ENCODE measurements around the gene INVS.

DNA sequence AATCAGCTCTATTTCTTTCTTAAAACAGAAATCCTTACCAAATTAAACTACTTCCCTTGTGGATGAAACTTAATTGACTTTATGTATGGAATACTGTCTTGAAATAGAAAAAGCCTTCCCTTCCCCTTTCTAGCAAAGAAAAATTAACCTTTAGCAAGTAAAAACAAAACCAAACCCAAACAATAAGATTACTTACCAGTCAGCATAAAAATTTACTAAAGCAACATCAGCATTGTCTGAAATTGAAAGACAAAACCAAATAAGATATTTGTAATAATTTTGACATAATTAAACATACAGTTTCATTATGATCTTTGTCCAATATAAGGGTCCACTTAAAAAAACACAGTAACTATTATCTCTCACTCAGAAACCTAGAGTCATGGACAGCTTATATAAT lies 41.4 kb upstream of the INVS start:
- TF ChIP-seq, protein P1, sequence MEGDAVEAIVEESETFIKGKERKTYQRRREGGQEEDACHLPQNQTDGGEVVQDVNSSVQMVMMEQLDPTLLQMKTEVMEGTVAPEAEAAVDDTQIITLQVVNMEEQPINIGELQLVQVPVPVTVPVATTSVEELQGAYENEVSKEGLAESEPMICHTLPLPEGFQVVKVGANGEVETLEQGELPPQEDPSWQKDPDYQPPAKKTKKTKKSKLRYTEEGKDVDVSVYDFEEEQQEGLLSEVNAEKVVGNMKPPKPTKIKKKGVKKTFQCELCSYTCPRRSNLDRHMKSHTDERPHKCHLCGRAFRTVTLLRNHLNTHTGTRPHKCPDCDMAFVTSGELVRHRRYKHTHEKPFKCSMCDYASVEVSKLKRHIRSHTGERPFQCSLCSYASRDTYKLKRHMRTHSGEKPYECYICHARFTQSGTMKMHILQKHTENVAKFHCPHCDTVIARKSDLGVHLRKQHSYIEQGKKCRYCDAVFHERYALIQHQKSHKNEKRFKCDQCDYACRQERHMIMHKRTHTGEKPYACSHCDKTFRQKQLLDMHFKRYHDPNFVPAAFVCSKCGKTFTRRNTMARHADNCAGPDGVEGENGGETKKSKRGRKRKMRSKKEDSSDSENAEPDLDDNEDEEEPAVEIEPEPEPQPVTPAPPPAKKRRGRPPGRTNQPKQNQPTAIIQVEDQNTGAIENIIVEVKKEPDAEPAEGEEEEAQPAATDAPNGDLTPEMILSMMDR (conservative IDR thresholded peaks at IDR 0.05; ENCODE audit: low read depth in 2 of 2) = no peak
- TF ChIP-seq POLR2AphosphoS5 (IDR thresholded peaks at IDR 0.05; ENCODE audit: low read depth) = no peak
- TF ChIP-seq EZH2phosphoT487 (IDR thresholded peaks at IDR 0.05; ENCODE audit: unreplicated experiment) = no peak
- TF ChIP-seq CREB1 (CRISPR knock-in tag; IDR thresholded peaks at IDR 0.05; ENCODE audit: low read depth) = no peak
- TF ChIP-seq EZH2 (IDR thresholded peaks at IDR 0.05; ENCODE audit: low read depth, unreplicated experiment) = no peak
- TF ChIP-seq, protein P2, sequence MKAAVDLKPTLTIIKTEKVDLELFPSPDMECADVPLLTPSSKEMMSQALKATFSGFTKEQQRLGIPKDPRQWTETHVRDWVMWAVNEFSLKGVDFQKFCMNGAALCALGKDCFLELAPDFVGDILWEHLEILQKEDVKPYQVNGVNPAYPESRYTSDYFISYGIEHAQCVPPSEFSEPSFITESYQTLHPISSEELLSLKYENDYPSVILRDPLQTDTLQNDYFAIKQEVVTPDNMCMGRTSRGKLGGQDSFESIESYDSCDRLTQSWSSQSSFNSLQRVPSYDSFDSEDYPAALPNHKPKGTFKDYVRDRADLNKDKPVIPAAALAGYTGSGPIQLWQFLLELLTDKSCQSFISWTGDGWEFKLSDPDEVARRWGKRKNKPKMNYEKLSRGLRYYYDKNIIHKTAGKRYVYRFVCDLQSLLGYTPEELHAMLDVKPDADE (IDR thresholded peaks at IDR 0.05) = no peak
- no peak for TF ChIP-seq JUNB (IDR thresholded peaks at IDR 0.05; ENCODE audit: unreplicated experiment)

Measured in GM23338 (cell line).